Neuronal stem cell (in vitro differentiated cells): ENCODE results near the gene SPNS2.

Source experiments
- DNase-seq: peaks from one replicate; pipeline ENCODE4 v3.0.0-alpha.2; 2013; ENCODE audit warnings: low spot score
- H2AFZ ChIP-seq: one replicate; pipeline ENCODE4 v1.6.1; 2013; ENCODE audit warnings: mild to moderate bottlenecking, low read length, inconsistent platforms
- H2AK5ac ChIP-seq: 2 replicates; pipeline ENCODE4 v1.6.1; 2013; ENCODE audit warnings: low read depth, mild to moderate bottlenecking, inconsistent platforms, low read length, moderate library complexity, mixed read lengths
- H2BK120ac ChIP-seq: 2 replicates; pipeline ENCODE4 v1.6.1; 2013; ENCODE audit warnings: low read depth, mild to moderate bottlenecking, inconsistent platforms, low read length, moderate library complexity, mixed read lengths
- H2BK12ac ChIP-seq: one replicate; pipeline ENCODE4 v1.6.1; 2013; ENCODE audit warnings: low read length, inconsistent platforms
- H2BK15ac ChIP-seq: 2 replicates; pipeline ENCODE4 v1.6.1; 2013; ENCODE audit warnings: mild to moderate bottlenecking, low read length, inconsistent platforms, mixed read lengths
- H2BK5ac ChIP-seq: one replicate; pipeline ENCODE4 v1.6.1; 2013; ENCODE audit warnings: inconsistent platforms, mild to moderate bottlenecking, low read length, moderate library complexity
- H3K14ac ChIP-seq: one replicate; pipeline ENCODE4 v1.6.1; 2013; ENCODE audit warnings: low read length, inconsistent platforms
- H3K18ac ChIP-seq: 2 replicates; pipeline ENCODE4 v1.6.1; 2013; ENCODE audit warnings: low read length, inconsistent platforms
- H3K23ac ChIP-seq: 2 replicates; pipeline ENCODE4 v1.6.1; 2013; ENCODE audit warnings: low read depth, mild to moderate bottlenecking, mixed read lengths, low read length, inconsistent platforms; ENCODE audit not compliant: poor library complexity
- H3K27ac ChIP-seq: replicated peaks from 3 replicates; pipeline ENCODE4 v1.5.1; 2013; ENCODE audit warnings: low read length, inconsistent platforms
- H3K27me3 ChIP-seq, 3 experiments: 2 replicates each; pipeline ENCODE4 v1.6.1; 2013; ENCODE audit warnings: low read length in 3 of 3, mild to moderate bottlenecking in 2 of 3, inconsistent platforms in 1 of 3, low read depth in 1 of 3, mixed read lengths in 1 of 3, moderate library complexity in 1 of 3; ENCODE audit not compliant: control insufficient read depth in 3 of 3, insufficient read depth in 3 of 3
- H3K36me3 ChIP-seq, 2 donors: replicated peaks in 1 of 2; 2 replicates each; pipeline ENCODE4 v1.6.1; 2013; ENCODE audit warnings: low read length in 2 of 2; ENCODE audit not compliant: control insufficient read depth in 2 of 2, insufficient read depth in 2 of 2
- H3K4ac ChIP-seq: 2 replicates; pipeline ENCODE4 v1.6.1; 2013; ENCODE audit warnings: inconsistent platforms, mild to moderate bottlenecking, low read length, moderate library complexity
- H3K4me1 ChIP-seq, 2 donors: 1 replicate in 1 of 2; 2 replicates in 1 of 2; pipeline ENCODE4 v1.6.1; 2013; ENCODE audit warnings: low read length in 2 of 2, low read depth in 1 of 2; ENCODE audit not compliant: control insufficient read depth in 2 of 2, insufficient read depth in 1 of 2
- H3K4me2 ChIP-seq: one replicate; pipeline ENCODE4 v1.6.1; 2013; ENCODE audit warnings: mild to moderate bottlenecking, low read length, inconsistent platforms; ENCODE audit not compliant: insufficient read depth, poor library complexity, severe bottlenecking
- H3K4me3 ChIP-seq, 2 donors: 2 replicates each; pipeline ENCODE4 v1.5.1; 2013; ENCODE audit warnings: low read length in 2 of 2, mild to moderate bottlenecking in 2 of 2, inconsistent platforms in 1 of 2, moderate library complexity in 1 of 2
- H3K79me1 ChIP-seq: one replicate; pipeline ENCODE4 v1.6.1; 2013; ENCODE audit warnings: low read depth, mild to moderate bottlenecking, inconsistent platforms, low read length, moderate library complexity
- H3K9ac ChIP-seq: one replicate; pipeline ENCODE4 v1.6.1; 2013; ENCODE audit warnings: mild to moderate bottlenecking, low read depth, low read length, inconsistent platforms; ENCODE audit not compliant: poor library complexity
- H3K9me3 ChIP-seq, 2 donors: replicated peaks in 1 of 2; 2 replicates each; pipeline versions ENCODE3 to v1.6.1; 2013; ENCODE audit warnings: low read length in 2 of 2, mild to moderate bottlenecking in 2 of 2, inconsistent platforms in 1 of 2, low read depth in 1 of 2, mixed read lengths in 1 of 2, moderate library complexity in 1 of 2; ENCODE audit not compliant: control insufficient read depth in 2 of 2, insufficient read depth in 1 of 2
- H4K8ac ChIP-seq: one replicate; pipeline ENCODE4 v1.6.1; 2013; ENCODE audit warnings: low read depth, mild to moderate bottlenecking, inconsistent platforms, low read length, moderate library complexity
- H4K91ac ChIP-seq: one replicate; pipeline ENCODE4 v1.6.1; 2013; ENCODE audit warnings: low read length, low read depth, mild to moderate bottlenecking, inconsistent platforms; ENCODE audit not compliant: poor library complexity
- whole genome bisulfite sequencing, 2 donors: extraction: QIAGEN DNeasy Blood & Tissue Kit; methylation state at CpG; one replicate each; pipeline ENCODE4 v1.1.7; 2013; ENCODE audit warnings: missing lambda C conversion rate in 2 of 2, mixed read lengths in 1 of 2; ENCODE audit not compliant: insufficient read length in 2 of 2, insufficient replicate concordance in 1 of 2; ENCODE audit errors: extremely low coverage in 2 of 2; 5-methylcytosine and 5-hydroxymethylcytosine counted together

SPNS2 gene

GRCh38 chr17:4551141-4551540, 52.5 kb downstream of the SPNS2 start:
- Histone ChIP-seq H3K4me2 (no peak overlapping the region), H2BK12ac (no peak overlapping the region), H3K9ac (no peak overlapping the region), H3K9me3 (no peaks in the 10 kb centered on the region), H3K4ac (no peak overlapping the region), H2BK15ac (no peak overlapping the region), H3K36me3 (peaks cover 47 to 77% of the 10 kb centered on the region in 2 donors), H4K91ac (no peak overlapping the region), H3K79me1 (peaks cover 11% of the 10 kb centered on the region), H3K23ac (no peak overlapping the region), H2AFZ (no peak overlapping the region), H3K14ac (no peak overlapping the region), H3K18ac (no peak overlapping the region), H3K4me1 (peaks cover 11 to 13% of the 10 kb centered on the region in 2 donors), H2BK120ac (no peak overlapping the region), H3K27me3 (no peaks in the 10 kb centered on the region), H3K27ac (no peak overlapping the region), H2BK5ac (no peak overlapping the region), H2AK5ac (no peak overlapping the region), H3K4me3 (no peak overlapping the region), H4K8ac (no peak overlapping the region)
- WGBS, 2 donors: no CpG with 5 or more reads among the region's 8 CpGs
- DNase-seq: no peak

GRCh38 chr17:4551796-4552525, 53.3 kb downstream of the SPNS2 start:
- Histone ChIP-seq H3K14ac (no peak overlapping the region), H4K91ac (no peak overlapping the region), H2AK5ac (no peak overlapping the region), H3K9ac (no peak overlapping the region), H2BK12ac (no peak overlapping the region), H3K4ac (no peak overlapping the region), H3K36me3 (peaks cover 42 to 69% of the 10 kb centered on the region in 2 donors), H2BK15ac (no peak overlapping the region), H3K4me2 (no peak overlapping the region), H2BK5ac (peak overlapping the region; percentile 29), H3K23ac (peak overlapping the region; percentile 73), H2AFZ (no peak overlapping the region), H3K27ac (no peak overlapping the region), H3K9me3 (no peaks in the 10 kb centered on the region), H3K18ac (no peak overlapping the region), H4K8ac (no peak overlapping the region), H3K4me1 (peaks cover 13 to 17% of the 10 kb centered on the region in 2 donors), H3K79me1 (peaks cover 11% of the 10 kb centered on the region), H2BK120ac (no peak overlapping the region), H3K27me3 (no peaks in the 10 kb centered on the region), H3K4me3 (no peak overlapping the region)
- DNase-seq: no peak
- WGBS, 2 donors: no CpG with 5 or more reads among the region's 27 CpGs

GRCh38 chr17:4553669-4554068, 55.0 kb downstream of the SPNS2 start:
- peaks cover 10% of the 10 kb centered on the region for H3K79me1 ChIP-seq
- no peak overlapping the region for H2BK120ac ChIP-seq
- peaks cover 10 to 19% of the 10 kb centered on the region in 2 donors for H3K4me1 ChIP-seq
- WGBS, 2 donors: no CpG with 5 or more reads among the region's 9 CpGs
- no peak overlapping the region for H4K91ac ChIP-seq
- H3K27ac ChIP-seq: no peak overlapping the region
- no peaks in the 10 kb centered on the region for H3K9me3 ChIP-seq
- no peak overlapping the region for H3K4me2 ChIP-seq
- no peak for DNase-seq
- H4K8ac ChIP-seq: no peak overlapping the region
- no peak overlapping the region for H2BK5ac ChIP-seq
- no peak overlapping the region for H2AFZ ChIP-seq
- no peak overlapping the region for H2BK12ac ChIP-seq
- no peaks in the 10 kb centered on the region for H3K27me3 ChIP-seq
- no peak overlapping the region for H3K18ac ChIP-seq
- no peak overlapping the region for H3K23ac ChIP-seq
- peak overlapping the region in 1 of 2 donors; percentile 92 for H3K4me3 ChIP-seq
- no peak overlapping the region for H2BK15ac ChIP-seq
- H2AK5ac ChIP-seq: no peak overlapping the region
- H3K36me3 ChIP-seq: peaks cover 36 to 52% of the 10 kb centered on the region in 2 donors
- H3K9ac ChIP-seq: no peak overlapping the region
- no peak overlapping the region for H3K4ac ChIP-seq
- no peak overlapping the region for H3K14ac ChIP-seq

GRCh38 chr17:4554441-4554996, 55.8 kb downstream of the SPNS2 start:
- Histone ChIP-seq H2BK15ac (no peak overlapping the region), H3K27ac (no peak overlapping the region)

More at GRCh38 chr17:4554441-4554996, 55.8 kb downstream of the SPNS2 start:
- no peak for DNase-seq
- Histone ChIP-seq H3K9me3 (no peaks in the 10 kb centered on the region), H2AK5ac (peak overlapping the region; percentile 95), H4K8ac (no peak overlapping the region), H3K36me3 (peaks cover 30 to 44% of the 10 kb centered on the region in 2 donors), H3K23ac (peak overlapping the region; percentile 85), H2BK120ac (no peak overlapping the region), H2AFZ (peak overlapping the region; percentile 93), H3K4me2 (peak overlapping the region; percentile 99), H3K9ac (peak overlapping the region; percentile 95), H3K4ac (no peak overlapping the region), H3K27me3 (no peaks in the 10 kb centered on the region), H4K91ac (no peak overlapping the region), H2BK5ac (peak overlapping the region; percentile 78), H3K4me1 (peaks cover 13 to 28% of the 10 kb centered on the region in 2 donors), H3K79me1 (peaks cover 10% of the 10 kb centered on the region), H3K4me3 (peak overlapping the region; percentile 92 to 93), H3K18ac (no peak overlapping the region), H2BK12ac (no peak overlapping the region), H3K14ac (peak overlapping the region; percentile 86)
- no CpG with 5 or more reads among the region's 18 CpGs for WGBS, 2 donors
